ENCODE results near the gene SLC6A20. TPM values are rescaled to one million over a fixed set of nuclear protein-coding genes. Genes with fewer than 3 reads are reported as not detected.

Gene SLC6A20
- total RNA-seq, 1 experiment from 2014 or later, result 0.89 TPM

- no peaks in the 10 kb centered on the region for H3K36me3 ChIP-seq (ENCODE audit: control insufficient read depth in 1 of 2, insufficient read depth in 2 of 2, low read length in 2 of 2)
- POLR2A ChIA-PET, result no interaction called here
- intact Hi-C loops (cut with micrococcal nuclease), result no loop called here
- TF ChIP-seq SIN3A (IDR thresholded peaks at IDR 0.05; ENCODE audit: low read depth) (no peak), RAD21 (IDR thresholded peaks at IDR 0.05; ENCODE audit: low read depth) (no peak), SP1 (IDR thresholded peaks at IDR 0.05; ENCODE audit: low read depth) (no peak), ZNF274 (IDR thresholded peaks at IDR 0.05; ENCODE audit: low read depth, low read length) (no peak)
- no peak overlapping the region for H3K27ac ChIP-seq (ENCODE audit: low read depth, low read length)
- CTCF ChIA-PET, result no interaction called here
- H3K27me3 ChIP-seq (ENCODE audit: insufficient read depth, low read length), result no peaks in the 10 kb centered on the region
- no peak overlapping the region for H3K4me3 ChIP-seq (replicated peaks in 1 of 2; ENCODE audit: low read depth in 1 of 2, low read length in 2 of 2)
- no peak overlapping the region for H3K4me2 ChIP-seq (ENCODE audit: low read length)
- no peak for DNase-seq (ENCODE audit: low read depth, low spot score)
- no peaks in the 10 kb centered on the region for H3K79me2 ChIP-seq (ENCODE audit: insufficient read depth, low read length)
- no peak for ATAC-seq
- BruUV-seq (replicated peaks), result no TSS peak
- peaks cover 3 to 13% of the 10 kb centered on the region in 2 experiments; a peak in 2 of 4 replicates for H3K4me1 ChIP-seq (ENCODE audit: control insufficient read depth in 1 of 2, insufficient read depth in 2 of 2, low read length in 2 of 2)
- no peak overlapping the region for H2AFZ ChIP-seq (ENCODE audit: low read depth, low read length, poor library complexity, severe bottlenecking)
- H3K9me2 ChIP-seq (ENCODE audit: insufficient read depth), result no peaks in the 10 kb centered on the region
- RAD21 ChIA-PET (ENCODE audit: low non-redundant PET in 1 of 2, low total read pairs in 2 of 2, uncharacterized antibody in 2 of 2, unreplicated experiment in 2 of 2), result no interaction called here
- H3K9ac ChIP-seq (ENCODE audit: low read length), result no peak overlapping the region
- no peaks in the 10 kb centered on the region for H3K9me3 ChIP-seq (ENCODE audit: control insufficient read depth in 1 of 2, insufficient read depth in 1 of 2, low read depth in 1 of 2, low read length in 2 of 2)
- H4K20me1 ChIP-seq (ENCODE audit: insufficient read depth), result no peaks in the 10 kb centered on the region
Observed at GRCh38 chr3:45790596-45790995, 5.7 kb downstream of the SLC6A20 start.

- Histone ChIP-seq H3K27me3 (ENCODE audit: insufficient read depth, low read length) (no peaks in the 10 kb centered on the region), H4K20me1 (ENCODE audit: insufficient read depth) (no peaks in the 10 kb centered on the region), H3K27ac (ENCODE audit: low read depth, low read length) (no peak overlapping the region), H3K4me1 (ENCODE audit: control insufficient read depth in 1 of 2, insufficient read depth in 2 of 2, low read length in 2 of 2) (peaks cover 3 to 11% of the 10 kb centered on the region in 2 experiments; a peak in 2 of 4 replicates), H3K9me3 (ENCODE audit: control insufficient read depth in 1 of 2, insufficient read depth in 1 of 2, low read depth in 1 of 2, low read length in 2 of 2) (no peaks in the 10 kb centered on the region), H3K9me2 (ENCODE audit: insufficient read depth) (no peaks in the 10 kb centered on the region), H3K4me3 (replicated peaks in 1 of 2; ENCODE audit: low read depth in 1 of 2, low read length in 2 of 2) (no peak overlapping the region), H3K4me2 (ENCODE audit: low read length) (no peak overlapping the region), H3K36me3 (ENCODE audit: control insufficient read depth in 1 of 2, insufficient read depth in 2 of 2, low read length in 2 of 2) (no peaks in the 10 kb centered on the region), H3K79me2 (ENCODE audit: insufficient read depth, low read length) (no peaks in the 10 kb centered on the region), H3K9ac (ENCODE audit: low read length) (no peak overlapping the region), H2AFZ (ENCODE audit: low read depth, low read length, poor library complexity, severe bottlenecking) (no peak overlapping the region)
- no peak for DNase-seq (ENCODE audit: low read depth, low spot score)
- peak; percentile 49; the same call in 1 of the 2 replicates for TF ChIP-seq CBX3 (IDR thresholded peaks at IDR 0.05; ENCODE audit: low read depth)
- TF ChIP-seq RAD21 (IDR thresholded peaks at IDR 0.05; ENCODE audit: low read depth), result no peak
- ChIA-PET CTCF (no interaction called here), RAD21 (ENCODE audit: low non-redundant PET in 1 of 2, low total read pairs in 2 of 2, uncharacterized antibody in 2 of 2, unreplicated experiment in 2 of 2) (no interaction called here), POLR2A (no interaction called here)
- intact Hi-C loops (cut with micrococcal nuclease), result no loop called here
- no TSS peak for BruUV-seq (replicated peaks)
- ATAC-seq, result no peak
Observed at GRCh38 chr3:45789235-45789812, 7.0 kb downstream of the SLC6A20 start.
